COLO829 (cell line): ENCODE results near the gene RNF130.

ENCODE experiments used
- DNase-seq: peaks from one replicate; pipeline ENCODE4 v3.0.0; 2012; ENCODE audit warnings: low spot score

The RNF130 gene

GRCh38 chr5:180054226-180054625, 17.3 kb downstream of the RNF130 start:
- DNase-seq: no peak

- no peak for DNase-seq
These were observed 18.4 kb downstream of the RNF130 start for GRCh38 chr5:180053061-180053602.

GRCh38 chr5:180052211-180052818, 19.2 kb downstream of the RNF130 start:
- no peak for DNase-seq

- DNase-seq: no peak
These were observed 21.2 kb downstream of the RNF130 start for GRCh38 chr5:180050121-180050940.

GRCh38 chr5:180049185-180049548, 22.4 kb downstream of the RNF130 start:
- DNase-seq: no peak

- DNase-seq: no peak
These were observed 23.9 kb downstream of the RNF130 start for GRCh38 chr5:180047667-180048066.

GRCh38 chr5:180046656-180047055, 24.9 kb downstream of the RNF130 start:
- no peak for DNase-seq

GRCh38 chr5:180045889-180046499, 25.6 kb downstream of the RNF130 start:
- no peak for DNase-seq

GRCh38 chr5:180043377-180043776, 28.2 kb downstream of the RNF130 start:
- no peak for DNase-seq

GRCh38 chr5:180041301-180042274, 30.0 kb downstream of the RNF130 start:
- no peak for DNase-seq

GRCh38 chr5:180040287-180041214, 31.0 kb downstream of the RNF130 start:
- no peak for DNase-seq

GRCh38 chr5:180035206-180035931, 36.2 kb downstream of the RNF130 start:
- DNase-seq: no peak

- no peak for DNase-seq
These were observed 37.0 kb downstream of the RNF130 start for GRCh38 chr5:180034564-180034963.

GRCh38 chr5:180027459-180028089, 44.0 kb downstream of the RNF130 start:
- no peak for DNase-seq

GRCh38 chr5:180026734-180027458, 44.7 kb downstream of the RNF130 start:
- no peak for DNase-seq

GRCh38 chr5:180026320-180026719, 45.2 kb downstream of the RNF130 start:
- DNase-seq: peak; percentile 36

GRCh38 chr5:180021900-180022299, 49.7 kb downstream of the RNF130 start:
- DNase-seq: no peak

- no peak for DNase-seq
These were observed 51.4 kb downstream of the RNF130 start for GRCh38 chr5:180020176-180020575.
